Measurements from ENCODE around the gene SERPINA1.
"Not testable (repeated sequence)": the region's sequence is repeated elsewhere in the genome, so short reads cannot be mapped to it uniquely, and the experiment has no call there.

The SERPINA1 gene

DNA sequence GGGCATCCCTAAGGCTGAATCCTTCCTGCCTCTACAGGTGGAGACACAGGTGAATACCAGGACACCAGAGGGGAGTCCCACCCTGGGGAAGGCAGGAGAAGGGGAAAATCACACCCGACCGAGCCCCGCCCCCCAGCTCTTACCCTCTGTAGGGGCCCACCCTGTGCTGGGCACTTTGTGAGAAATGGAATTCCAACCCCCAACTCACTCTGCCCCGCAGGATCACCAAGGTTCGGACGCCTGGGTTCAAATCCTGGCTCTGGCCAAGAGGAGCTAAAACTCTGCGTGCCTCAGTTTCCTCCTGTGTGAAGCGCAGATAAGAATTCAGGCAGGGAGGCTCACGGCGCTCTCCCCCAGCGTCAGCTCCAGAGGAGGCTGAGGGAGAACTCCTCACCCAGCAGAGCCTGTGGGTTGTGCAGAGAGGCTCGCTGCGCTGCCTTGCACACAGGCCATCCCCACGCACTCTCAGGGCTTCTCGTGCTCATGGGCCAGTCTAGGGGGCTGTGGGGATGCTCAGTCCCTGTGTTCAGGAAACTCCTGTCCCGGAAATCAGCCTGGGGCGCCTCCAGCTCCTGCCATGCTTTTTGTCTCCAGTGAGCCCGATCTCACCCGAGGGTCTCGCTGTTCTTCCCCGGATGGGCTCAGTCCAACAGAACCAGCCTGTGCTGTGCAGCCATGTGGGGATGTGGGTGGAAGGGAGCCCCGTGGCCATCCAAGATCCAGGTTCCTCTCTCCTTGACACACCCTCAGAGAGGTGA, 18.5 kb downstream of the SERPINA1 start:
- not testable (repeated sequence) for DNase-seq (ENCODE audit: low spot score)

DNA sequence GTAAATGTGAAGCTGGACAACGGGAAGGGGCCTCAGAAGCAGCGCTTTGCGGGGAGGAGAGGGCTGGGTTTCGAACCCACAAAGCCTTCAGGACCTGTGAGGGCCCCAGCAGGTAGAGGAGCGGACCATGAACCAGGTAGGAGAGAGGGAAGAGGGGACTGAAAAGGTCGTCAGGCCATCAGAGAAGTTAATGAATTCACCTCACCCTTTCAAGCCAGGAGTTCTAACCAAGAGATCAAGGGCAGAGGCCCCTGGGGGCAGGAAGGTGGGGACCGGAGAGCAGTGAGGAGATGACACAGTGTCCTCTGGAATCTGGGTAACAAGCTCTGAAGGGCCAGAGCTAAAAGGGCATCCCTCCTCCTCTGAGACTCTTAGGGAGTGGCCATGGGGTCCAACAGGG, 19.4 kb downstream of the SERPINA1 start:
- DNase-seq (ENCODE audit: low spot score): no peak

DNA sequence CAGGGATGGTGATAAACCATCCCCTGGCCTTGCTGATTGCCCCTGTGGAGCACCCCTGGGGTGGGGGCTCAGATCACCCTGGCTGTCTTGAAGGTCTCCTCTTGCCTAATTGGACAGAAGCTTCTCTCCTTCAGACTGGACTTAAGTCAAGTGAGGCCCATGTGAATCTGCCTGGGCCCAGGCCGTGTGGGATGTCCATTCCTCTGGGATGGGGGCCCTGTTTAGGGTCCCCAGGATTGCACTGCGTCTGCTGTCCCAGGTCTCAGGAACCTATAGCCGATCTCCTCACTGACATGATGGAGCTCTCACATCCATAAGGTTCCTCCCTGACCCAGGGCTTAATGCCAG, 20.2 kb downstream of the SERPINA1 start:
- no peak for DNase-seq (ENCODE audit: low spot score)

GRCh38 chr14:94367347-94368242, 20.8 kb downstream of the SERPINA1 start:
- DNase-seq (ENCODE audit: low spot score): no peak

DNA sequence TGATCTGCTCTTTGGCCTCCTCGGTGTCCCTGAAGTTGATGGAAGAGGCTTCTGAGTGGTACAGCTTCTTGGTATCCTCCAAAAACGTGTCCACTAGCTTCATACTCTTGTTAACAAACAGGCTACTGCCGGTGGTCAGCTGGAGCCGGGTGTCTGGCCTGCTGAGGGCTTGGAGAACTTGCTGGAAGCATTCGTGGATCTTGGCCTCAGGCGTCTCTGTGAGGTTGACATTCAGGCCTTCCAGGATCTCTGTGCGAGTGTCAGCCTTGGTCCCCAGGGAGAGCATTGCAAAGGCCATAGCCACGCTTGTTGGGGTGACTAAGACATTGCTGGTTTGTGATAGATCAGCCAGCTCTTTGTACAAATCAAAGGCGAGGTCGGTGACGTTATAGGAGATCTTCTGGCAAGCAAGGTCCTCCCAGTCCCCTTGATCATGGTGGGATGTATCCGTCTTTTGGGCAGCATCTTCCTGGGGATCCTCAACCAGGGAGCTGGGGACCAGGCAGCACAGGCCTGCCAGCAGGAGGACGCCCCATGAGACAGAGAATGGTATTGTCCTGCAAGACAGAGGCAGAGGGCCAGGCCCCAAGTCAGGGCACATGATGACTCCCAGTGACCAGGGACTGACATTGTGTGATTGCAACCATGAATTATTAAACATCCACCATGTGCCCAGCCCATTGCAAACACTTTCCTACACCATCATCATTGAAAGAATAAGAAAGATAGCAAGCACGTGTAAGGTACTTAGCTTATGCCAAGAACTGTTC, 22.1 kb downstream of the SERPINA1 start, which contains the start of gene SERPINA2:
TSS of gene SERPINA2 (minus strand) at position 553 of the 770 bp plus-strand sequence.
- DNase-seq (ENCODE audit: low spot score): no peak

- no peak for DNase-seq (ENCODE audit: low spot score)
These were observed 22.8 kb downstream of the SERPINA1 start for GRCh38 chr14:94365624-94366023.

DNA sequence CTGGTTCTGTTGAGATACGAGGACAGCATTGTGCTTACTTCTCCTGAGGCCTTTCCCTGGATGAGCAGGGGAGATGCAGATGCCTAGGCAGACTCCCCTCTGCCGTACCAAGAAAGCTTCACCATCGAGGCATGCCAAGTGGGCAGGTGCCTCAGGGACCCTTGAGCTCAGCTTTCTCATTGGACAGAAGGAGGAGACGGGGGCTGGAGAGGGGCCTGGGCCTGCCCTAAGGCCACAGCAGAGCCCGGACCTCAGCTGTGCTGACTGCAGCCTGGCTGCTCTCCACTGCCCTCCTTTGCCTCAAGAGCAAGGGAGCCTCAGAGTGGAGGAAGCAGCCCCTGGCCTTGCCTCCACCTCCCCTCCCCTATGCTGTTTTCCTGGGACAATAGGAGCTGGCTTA, 23.4 kb downstream of the SERPINA1 start:
- DNase-seq (ENCODE audit: low spot score): no peak

DNA sequence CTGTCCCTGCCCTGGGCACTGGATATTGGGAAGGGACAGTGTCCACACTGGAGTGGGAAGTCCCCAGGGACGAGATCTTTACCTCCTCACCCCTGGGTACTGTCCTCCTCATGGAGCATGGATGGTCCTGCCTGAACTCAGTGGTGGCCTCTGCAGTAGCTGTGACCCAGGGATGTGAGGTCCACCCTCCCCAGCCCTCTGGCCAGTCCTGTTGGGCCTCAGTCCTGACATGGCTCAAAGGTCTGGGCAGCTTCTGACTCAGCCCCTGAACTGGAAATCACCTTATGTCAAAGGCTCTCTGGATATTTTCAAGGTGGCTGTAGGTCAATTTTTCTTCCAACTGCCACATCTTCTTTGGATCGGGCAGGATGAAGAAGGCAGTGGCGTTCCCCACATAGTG, 24.4 kb downstream of the SERPINA1 start:
- DNase-seq (ENCODE audit: low spot score): no peak

DNA sequence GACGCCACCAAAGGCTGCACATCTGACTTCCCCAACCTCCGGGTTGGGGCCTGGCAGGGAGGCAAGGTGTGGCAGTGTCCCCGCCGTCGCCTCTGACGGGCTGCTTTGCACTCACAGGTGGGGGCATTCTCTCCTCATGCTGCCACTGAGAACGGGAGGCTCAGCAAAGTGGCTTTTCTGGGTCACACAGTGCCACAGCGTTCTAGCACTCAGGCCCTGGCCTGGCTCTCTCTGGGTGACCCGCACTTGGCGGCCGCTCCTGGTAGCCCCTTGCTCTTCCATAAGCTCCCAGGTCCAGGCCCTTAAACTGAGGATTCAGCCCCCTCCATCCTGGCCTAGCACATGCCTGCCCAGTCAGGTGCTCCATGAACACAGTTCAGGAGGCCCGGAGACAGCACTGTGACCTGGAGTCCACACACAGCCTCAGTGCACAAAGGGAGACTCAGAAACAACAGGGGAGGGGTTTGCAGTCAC, 25.2 kb downstream of the SERPINA1 start:
- no peak for DNase-seq (ENCODE audit: low spot score)

DNA sequence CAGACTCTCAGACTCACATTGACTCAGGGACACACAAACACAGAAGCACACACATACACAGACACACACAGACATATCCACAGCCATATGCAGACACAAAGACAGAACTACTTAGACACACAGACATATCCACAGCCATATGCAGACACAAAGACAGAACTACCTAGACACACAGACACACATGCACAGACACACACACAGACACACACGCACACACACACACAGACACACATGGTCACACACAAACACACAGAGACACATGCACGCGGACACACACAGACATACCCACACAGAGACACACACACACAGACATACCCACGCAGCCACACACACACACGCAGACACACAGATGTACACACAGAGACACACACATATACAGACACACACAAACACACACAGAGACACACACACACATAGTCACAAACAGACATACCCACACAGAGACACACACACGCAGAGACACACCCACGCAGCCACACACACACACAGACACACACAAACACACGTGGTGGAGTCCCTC, 25.7 kb downstream of the SERPINA1 start:
- no peak for DNase-seq (ENCODE audit: low spot score)

- no peak for DNase-seq (ENCODE audit: low spot score)
These were observed 26.7 kb downstream of the SERPINA1 start for GRCh38 chr14:94361682-94362081.

GRCh38 chr14:94360945-94361565, 27.3 kb downstream of the SERPINA1 start:
- no peak for DNase-seq (ENCODE audit: low spot score)

DNA sequence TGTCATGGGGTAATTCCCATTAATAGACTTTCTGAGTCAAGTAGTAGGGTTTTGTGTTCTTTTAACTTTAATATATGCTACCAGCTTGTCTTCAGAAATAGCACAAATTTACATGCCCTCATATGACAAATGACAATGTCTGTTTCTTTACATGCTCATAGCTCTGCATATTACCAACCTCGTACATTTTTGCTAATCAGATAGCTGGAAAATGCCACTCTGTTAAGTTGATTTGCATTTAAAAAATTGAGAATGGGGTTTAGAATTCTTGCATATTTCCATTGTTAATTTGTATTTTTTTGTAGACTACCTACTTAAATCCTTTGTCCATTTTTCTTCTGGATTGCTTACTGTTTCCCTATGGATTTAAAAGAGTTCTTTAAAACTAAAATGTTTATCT, 31.2 kb downstream of the SERPINA1 start:
- DNase-seq (ENCODE audit: low spot score): no peak

DNA sequence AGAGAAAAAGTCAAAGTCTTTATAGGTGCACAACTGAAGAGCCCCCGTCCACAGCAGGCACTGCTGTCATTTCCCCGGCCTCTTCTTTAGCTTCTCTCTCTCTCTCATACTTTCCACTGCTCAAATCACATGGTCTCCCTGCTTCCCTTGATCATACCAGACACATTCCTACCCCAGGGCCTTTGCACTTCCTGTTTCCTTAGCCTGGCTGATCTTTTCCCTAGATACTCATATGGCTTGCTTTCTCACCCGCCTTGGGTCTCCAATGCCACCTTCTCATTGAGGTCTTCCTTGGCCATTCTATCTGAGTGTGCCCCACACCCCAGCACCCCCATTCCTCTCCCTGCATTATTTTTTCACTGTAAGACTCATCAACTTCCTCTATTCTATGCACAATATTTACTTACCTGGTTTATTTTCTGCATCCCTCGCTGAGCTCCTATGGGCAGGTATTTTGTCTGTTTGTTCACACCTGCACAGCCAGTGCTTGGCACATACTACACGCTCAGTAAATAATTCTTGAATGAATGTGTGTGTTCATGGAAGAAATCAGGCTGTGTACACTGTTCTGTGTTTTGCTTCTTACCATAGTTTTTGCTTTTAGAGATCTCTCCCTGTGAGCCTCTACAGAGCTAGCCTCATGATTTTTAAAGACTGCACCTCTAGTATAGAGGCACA, 31.9 kb downstream of the SERPINA1 start:
- DNase-seq (ENCODE audit: low spot score): no peak

DNA sequence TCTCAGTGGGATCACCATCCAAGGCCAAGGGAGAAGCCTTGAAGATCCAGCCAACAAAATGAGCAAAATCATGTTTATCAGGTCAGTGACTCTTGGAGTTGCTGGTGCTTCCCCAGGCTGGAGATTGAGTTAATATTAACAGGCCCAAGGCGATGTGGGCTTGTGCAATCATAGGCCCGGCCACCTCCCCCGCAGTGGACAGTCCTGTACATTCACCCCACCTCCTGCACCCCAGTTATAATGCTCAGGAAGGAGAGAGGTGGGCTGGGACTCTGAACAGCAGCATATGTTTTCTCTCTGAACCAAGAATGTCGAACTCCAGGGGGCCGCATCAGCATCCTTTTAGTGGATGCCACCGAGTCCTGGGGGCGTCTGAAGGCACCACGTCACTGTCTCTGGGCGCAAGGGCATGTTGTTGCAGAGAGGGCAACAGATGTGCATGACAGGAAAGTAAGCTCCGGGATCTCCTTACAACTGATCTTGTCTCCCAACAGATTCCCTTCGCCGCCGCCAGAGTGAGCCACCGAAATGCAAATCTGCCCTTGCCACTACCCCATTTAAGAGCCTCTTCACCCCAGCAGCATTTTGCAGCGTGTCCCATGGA, 33.1 kb downstream of the SERPINA1 start:
- DNase-seq (ENCODE audit: low spot score): no peak

DNA sequence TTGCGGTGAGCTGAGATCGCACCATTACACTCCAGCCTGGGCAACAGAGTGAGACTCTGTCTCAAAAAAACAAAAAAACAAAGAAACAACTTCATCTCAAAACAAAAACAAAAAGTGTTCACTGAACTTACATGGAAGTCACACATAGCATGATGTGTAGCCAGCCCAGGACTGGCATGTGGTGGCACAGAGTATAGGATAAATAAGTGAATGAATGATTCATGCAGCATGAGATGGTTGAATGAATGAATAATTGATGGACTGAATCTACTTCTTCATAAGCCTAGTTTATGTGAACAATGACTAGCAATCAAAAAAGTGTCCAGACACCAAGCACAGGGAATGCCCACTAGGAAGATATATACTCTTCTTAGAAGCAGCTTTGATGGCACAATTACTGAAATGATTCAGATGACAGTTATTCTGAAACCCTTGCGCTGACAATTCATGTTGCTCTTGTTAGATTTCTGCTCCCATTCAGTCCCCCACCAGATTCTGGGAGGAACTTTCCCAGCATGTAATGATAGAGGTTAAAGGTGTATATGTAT, 33.7 kb downstream of the SERPINA1 start:
- DNase-seq (ENCODE audit: low spot score): no peak

GRCh38 chr14:94354190-94354589, 34.2 kb downstream of the SERPINA1 start:
- DNase-seq (ENCODE audit: low spot score): not testable (repeated sequence)

- DNase-seq (ENCODE audit: low spot score): no peak
These were observed 39.1 kb downstream of the SERPINA1 start for GRCh38 chr14:94349276-94349675.

DNA sequence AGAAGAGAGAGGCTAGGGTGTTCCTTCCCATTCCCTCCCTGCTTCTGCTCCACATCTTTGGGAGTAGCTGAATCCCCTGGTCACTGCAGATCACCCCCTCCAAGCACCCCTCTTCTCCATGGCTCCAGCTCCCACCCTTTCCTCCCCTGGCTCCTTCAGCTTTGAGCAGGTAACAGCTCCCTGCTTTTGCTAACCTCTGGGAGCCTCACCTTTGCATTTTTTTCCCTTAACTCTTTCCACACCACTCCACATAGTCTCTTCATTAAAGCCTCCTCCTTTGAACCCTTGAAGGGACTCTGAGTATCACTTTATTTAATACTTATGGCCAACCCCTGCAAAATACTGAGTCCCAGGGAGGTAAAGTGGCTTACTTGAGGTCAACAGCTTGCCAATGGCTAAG, 39.6 kb downstream of the SERPINA1 start:
- DNase-seq (ENCODE audit: low spot score): no peak

- DNase-seq (ENCODE audit: low spot score): no peak
These were observed 41.6 kb downstream of the SERPINA1 start for GRCh38 chr14:94346841-94347240.
